ENCODE data around the gene VAV2. TPM values are rescaled to one million over a fixed set of nuclear protein-coding genes. Genes with fewer than 3 reads are reported as not detected.

VAV2 gene
- total RNA-seq, 2 experiments from 2014 or later = 11.0 to 27.8 TPM

DNA sequence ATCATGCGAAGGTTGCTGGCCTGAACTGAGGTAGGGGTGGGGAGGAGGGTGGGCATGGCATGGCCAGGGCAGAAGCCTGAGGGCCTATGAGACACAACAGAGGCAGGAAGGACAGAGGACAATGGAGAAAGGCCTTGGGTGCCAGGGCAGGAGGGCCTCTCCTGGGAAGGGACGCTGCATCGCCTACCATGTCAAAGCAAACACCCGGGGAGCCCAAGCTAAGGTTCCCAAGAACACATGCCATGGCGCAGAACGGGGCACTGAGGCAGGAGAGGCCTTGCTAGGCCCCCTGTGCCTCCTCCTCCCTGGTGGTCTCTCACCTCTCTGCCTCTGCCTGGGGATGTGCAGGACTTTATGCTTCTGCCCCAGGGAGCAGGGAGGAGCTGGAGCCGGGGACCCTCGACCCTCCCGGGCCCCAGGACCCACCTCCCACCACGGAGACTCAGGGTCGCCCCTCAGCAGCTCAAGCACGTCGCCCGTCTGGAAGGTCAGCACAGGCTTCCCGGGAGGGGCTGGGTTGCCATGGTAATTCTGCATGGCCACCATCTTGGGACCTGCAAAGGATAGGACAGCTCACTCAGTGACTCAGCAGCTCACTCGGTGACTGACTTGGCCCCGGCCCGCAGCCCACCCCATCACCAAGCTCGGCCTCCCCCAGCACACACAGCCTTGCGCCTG, 213.6 kb downstream of the VAV2 start:
- Histone ChIP-seq H3K79me2 (ENCODE audit: insufficient read depth, low read depth, low read length) (no peaks in the 10 kb centered on the region), H3K4me3 (ENCODE audit: low read depth, low read length, poor library complexity, severe bottlenecking) (no peak overlapping the region), H3K9me2 (ENCODE audit: insufficient read depth, low read length) (no peaks in the 10 kb centered on the region), H3K27ac (ENCODE audit: low read depth, low read length, poor library complexity, severe bottlenecking) (no peak overlapping the region), H3K9me3 (ENCODE audit: low read length) (peaks cover 12% of the 10 kb centered on the region; the same call in 1 of the 2 replicates), H3K4me1 (ENCODE audit: insufficient read depth, low read length, poor library complexity, severe bottlenecking) (peaks cover 10% of the 10 kb centered on the region), H2AFZ (ENCODE audit: low read length) (no peak overlapping the region), H3K36me3 (ENCODE audit: insufficient read depth, low read length) (peaks cover 27% of the 10 kb centered on the region), H3K4me2 (ENCODE audit: low read length) (no peak overlapping the region), H4K20me1 (ENCODE audit: insufficient read depth, low read length) (no peaks in the 10 kb centered on the region)
- no peak for DNase-seq (ENCODE audit: low spot score)
- no TSS peak for BruUV-seq (replicated peaks)
- ChIA-PET CTCF (ENCODE audit: unreplicated experiment) (interaction anchor here (0.6 to 1.2 kb wide), 3 partner anchors 9 to 1265 kb away, joined by 3 to 5 read pairs (median 4); no protein-coding TSS in a partner anchor), POLR2A (no interaction called here)
- TF ChIP-seq, protein P1, sequence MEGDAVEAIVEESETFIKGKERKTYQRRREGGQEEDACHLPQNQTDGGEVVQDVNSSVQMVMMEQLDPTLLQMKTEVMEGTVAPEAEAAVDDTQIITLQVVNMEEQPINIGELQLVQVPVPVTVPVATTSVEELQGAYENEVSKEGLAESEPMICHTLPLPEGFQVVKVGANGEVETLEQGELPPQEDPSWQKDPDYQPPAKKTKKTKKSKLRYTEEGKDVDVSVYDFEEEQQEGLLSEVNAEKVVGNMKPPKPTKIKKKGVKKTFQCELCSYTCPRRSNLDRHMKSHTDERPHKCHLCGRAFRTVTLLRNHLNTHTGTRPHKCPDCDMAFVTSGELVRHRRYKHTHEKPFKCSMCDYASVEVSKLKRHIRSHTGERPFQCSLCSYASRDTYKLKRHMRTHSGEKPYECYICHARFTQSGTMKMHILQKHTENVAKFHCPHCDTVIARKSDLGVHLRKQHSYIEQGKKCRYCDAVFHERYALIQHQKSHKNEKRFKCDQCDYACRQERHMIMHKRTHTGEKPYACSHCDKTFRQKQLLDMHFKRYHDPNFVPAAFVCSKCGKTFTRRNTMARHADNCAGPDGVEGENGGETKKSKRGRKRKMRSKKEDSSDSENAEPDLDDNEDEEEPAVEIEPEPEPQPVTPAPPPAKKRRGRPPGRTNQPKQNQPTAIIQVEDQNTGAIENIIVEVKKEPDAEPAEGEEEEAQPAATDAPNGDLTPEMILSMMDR (conservative IDR thresholded peaks at IDR 0.05; ENCODE audit: low read length) = no peak
- TF ChIP-seq EZH2phosphoT487 (IDR thresholded peaks at IDR 0.05; ENCODE audit: borderline replicate concordance, low read depth, low read length) = no peak
- intact Hi-C loops (cut with micrococcal nuclease; ENCODE audit: unreplicated experiment) = no loop called here

DNA sequence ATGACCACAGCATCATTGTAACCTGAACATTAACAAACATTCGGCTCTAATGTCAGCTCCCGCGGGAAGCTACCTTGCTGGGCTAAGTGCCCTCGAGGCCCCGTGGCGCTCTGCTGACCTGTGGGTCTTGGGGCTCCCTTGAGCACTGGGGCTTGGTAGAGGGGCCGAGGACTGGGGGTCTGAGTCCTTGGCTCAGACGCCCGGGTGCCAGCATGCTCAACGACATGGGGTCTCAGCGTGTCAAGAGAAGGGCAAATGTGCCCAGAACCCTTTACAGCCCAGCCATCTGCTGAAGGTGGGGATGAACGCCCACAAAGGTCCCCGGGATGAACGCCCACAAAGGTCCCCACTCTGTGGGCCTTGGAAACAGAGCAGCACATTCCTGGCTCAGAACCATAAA, 214.3 kb downstream of the VAV2 start:
- Histone ChIP-seq H3K36me3 (ENCODE audit: insufficient read depth, low read length) (peaks cover 30% of the 10 kb centered on the region), H3K9me2 (ENCODE audit: insufficient read depth, low read length) (no peaks in the 10 kb centered on the region), H4K20me1 (ENCODE audit: insufficient read depth, low read length) (no peaks in the 10 kb centered on the region), H3K27ac (ENCODE audit: low read depth, low read length, poor library complexity, severe bottlenecking) (no peak overlapping the region), H3K9me3 (ENCODE audit: low read length) (peaks cover 14% of the 10 kb centered on the region; the same call in 1 of the 2 replicates), H3K79me2 (ENCODE audit: insufficient read depth, low read depth, low read length) (no peaks in the 10 kb centered on the region), H3K4me1 (ENCODE audit: insufficient read depth, low read length, poor library complexity, severe bottlenecking) (peaks cover 7% of the 10 kb centered on the region), H2AFZ (ENCODE audit: low read length) (no peak overlapping the region), H3K4me2 (ENCODE audit: low read length) (no peak overlapping the region), H3K4me3 (ENCODE audit: low read depth, low read length, poor library complexity, severe bottlenecking) (no peak overlapping the region)
- no peak for DNase-seq (ENCODE audit: low spot score)
- intact Hi-C loops (cut with micrococcal nuclease; ENCODE audit: unreplicated experiment) = no loop called here
- BruUV-seq (replicated peaks) = no TSS peak
- ChIA-PET POLR2A (no interaction called here), CTCF (ENCODE audit: unreplicated experiment) (interaction anchor here (0.6 to 1.2 kb wide), 2 partner anchors 10 to 22 kb away, joined by 3 to 5 read pairs; no protein-coding TSS in a partner anchor)
- TF ChIP-seq EZH2phosphoT487 (IDR thresholded peaks at IDR 0.05; ENCODE audit: borderline replicate concordance, low read depth, low read length) = no peak
- TF ChIP-seq, protein P1 (conservative IDR thresholded peaks at IDR 0.05; ENCODE audit: low read length) = no peak
